SKM-1 treated with dmso at 0.1 percent for 144 hours (cell line): ENCODE data around the gene SPAG9.

Source experiments
- DNase-seq: peaks from one replicate; lab custom pipeline; 2025; ENCODE audit not compliant: unreplicated experiment; lab: John Stamatoyannopoulos, UW

Gene SPAG9

DNA sequence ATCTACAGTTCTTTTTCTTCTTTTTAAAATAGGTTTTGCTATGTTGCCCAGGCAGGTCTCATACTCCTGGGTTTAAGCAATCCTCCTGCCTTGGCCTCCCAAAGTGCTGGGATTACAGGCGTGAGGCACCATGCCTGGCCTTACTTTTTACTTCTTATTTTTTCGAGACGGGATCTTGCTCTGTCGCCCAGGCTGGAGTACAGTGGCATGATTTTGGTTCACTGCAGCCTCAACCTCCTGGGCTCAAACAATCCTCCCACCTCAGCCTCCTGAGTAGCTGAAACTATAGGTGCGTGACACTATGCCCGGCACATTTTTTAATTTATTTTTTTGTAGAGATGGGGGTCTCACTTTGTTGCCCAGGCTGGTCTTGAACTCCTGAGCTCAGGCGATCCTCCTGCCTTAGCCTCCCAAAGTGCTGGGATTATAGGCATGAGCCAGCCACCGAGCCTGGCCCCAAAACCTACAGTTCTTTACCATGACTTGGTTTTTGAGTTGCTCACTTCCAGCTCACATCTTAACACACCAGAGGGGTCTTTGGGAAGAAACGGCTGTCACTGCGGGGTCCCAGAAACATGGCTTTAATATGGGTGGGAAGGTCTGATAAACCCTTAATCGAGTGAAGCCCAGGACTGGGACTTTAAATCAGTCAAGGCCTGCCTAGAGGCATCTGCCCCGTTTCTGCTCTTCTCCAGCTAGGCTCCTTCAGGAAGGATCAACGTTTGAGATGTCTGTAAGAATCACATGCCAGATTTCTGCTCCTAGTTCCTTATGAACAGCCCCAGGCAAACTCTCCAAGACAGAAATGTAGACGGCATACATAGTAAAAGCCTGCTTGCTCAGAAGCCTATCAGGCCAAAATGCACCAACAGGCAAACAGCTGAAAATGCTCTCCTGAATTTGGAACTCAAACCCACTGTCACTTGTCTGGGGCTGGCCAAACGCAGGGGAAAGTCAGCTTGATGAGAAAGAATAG lies 162.8 kb downstream of the SPAG9 start:
- DNase-seq: no peak

DNA sequence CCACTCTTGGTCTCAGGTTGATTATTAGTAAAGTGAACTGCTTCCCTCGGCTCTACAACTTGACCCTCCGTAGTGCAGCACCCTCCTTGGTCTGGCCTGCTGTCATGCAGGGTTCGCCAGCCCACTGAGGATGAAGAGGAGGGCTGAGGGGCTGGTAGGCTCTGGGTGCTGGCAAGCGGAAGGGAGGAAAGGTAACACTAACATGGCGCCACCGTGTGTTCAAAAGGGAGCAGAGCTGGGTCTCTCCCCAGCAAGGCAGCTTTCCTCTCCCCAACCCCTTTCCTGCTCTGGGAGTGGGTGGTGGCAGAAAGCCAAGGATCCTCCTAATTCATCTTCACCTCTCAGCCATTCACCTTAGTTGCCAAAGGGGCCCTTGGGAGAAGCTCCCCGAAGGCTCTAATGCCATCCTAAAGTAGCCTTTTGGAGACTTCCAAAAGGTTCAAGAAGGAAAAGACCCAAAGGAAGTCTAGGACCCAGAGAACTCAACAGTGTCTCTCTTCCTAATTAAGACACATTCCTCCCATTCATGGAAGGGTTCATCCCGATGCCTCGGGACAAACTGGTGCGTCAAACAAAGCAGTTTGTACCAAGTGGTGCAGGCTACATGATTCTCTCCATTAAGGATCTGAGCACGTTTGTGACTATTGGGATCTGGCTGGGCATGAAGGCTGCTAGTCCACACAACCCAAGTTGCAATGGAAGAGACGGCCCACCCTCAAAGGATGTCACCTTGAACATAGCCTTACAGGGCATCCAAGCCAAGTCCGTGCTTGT lies 163.7 kb downstream of the SPAG9 start:
- DNase-seq: peak; percentile 64

DNA sequence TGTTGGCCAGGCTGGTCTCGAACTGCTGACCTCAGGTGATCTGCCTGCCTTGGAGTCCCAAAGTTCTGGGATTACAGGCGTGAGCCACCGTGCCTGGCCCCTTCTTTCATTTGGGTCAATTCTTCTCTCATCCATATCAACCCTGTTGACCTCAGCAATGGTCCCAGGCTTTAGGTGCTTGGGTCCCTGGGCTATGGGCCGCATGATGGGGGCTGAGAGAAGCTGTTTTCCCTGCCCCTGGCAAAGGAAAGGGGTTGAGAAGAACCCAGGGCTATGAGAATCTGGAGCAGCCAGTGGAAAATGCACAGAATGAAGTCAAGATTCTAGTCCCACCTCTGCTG lies 164.3 kb downstream of the SPAG9 start:
- DNase-seq: no peak

DNA sequence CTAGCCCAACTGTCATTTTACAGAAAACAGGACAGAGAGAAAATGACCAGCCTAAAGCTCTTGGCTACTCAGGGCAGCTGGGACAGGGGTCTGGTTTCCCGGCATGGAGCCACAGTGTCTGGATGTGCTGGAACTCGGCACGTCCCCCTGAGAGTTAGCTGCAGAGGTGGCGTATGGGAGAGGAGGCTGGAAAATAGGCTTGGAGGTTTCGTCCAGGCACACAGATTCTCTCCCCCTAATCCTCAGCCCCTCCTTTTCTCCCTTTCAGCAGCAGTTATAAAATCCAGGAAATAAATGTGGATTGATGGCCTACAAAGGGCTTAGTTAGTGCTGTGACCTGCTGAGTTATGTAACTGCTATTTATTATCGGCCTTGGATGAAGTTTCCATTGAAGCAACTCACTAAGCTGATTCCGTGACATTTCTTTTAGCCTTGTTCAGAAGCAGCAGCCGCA lies 165.0 kb downstream of the SPAG9 start:
- no peak for DNase-seq

DNA sequence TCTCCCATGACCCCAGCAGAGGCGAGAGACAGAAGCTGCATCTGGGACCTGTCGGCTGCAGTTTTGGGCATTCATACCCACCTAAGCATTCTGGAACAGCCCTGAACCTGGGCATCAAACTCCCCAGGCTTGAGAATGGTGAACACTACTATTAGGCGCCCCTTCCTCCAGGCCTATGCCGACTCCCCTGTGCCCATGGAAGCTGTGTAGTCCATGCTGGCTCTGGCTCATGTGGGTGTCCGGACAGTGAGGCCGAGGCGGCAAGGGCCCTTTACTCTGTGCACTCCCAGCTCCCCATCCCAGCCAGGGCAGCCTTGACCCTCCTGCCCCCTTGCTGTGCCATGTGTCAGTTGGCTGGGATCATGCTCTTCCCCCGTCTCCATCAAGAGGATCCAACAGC lies 165.5 kb downstream of the SPAG9 start:
- DNase-seq: no peak

DNA sequence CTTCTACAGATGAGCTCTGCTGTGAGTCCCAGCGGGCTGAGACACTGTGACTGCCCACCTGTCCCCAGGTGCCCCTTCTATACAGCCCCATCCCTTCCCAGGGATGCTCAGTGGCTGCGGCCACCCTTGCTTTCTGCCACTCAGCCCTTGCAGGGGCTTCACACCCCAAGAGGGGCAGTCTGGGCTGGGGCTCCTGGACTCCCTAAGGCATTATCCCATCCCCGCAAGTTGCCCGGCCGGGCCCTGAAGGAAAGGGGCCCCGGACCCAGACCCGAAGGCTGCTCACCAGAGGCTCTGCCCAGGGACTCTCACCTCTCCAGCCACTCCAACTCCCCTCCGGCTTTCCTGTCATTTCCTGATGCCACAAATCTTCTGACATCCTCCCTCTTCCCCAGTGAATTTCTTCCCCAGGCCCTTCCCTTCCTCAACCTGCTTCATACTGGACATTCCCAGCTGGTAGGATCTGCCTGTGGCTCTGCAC lies 166.0 kb downstream of the SPAG9 start:
- no peak for DNase-seq

DNA sequence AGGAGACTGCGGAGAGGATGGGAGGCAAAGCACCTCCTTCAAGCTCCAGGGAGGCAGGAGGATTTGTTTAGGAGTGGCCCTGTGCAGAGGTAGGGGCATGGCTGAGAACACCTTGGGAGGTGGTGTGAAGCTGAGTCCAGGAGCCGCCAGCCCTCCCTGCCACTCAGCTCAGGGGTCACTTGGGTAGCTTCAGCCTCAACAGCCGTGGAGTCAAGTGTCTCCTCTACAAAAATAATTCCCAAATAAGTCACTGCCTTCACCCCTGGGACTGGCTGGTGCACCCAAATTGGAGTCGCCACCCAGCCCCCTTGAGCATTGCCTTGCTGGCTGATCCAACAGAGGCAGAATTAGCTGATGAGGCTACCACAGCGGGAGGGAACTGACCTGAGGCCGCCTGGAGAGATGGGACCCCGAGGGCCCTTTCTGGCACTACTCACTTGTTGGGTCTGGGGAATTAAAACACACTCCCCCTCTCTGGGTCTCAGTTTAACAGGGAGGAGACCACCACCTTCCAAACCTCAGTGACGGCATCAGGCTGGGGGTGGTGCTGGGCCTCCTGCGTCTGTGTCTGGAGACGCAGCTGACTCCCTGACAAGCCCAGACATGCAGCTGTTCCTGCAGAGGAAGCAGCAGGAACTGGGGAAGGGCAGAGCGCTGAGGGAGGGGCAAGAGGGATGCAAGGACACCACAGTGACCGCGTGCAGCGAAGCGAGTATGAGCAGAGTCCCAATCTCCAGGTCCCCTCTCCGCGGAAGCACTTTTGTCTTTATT lies 166.7 kb downstream of the SPAG9 start:
- no peak for DNase-seq

DNA sequence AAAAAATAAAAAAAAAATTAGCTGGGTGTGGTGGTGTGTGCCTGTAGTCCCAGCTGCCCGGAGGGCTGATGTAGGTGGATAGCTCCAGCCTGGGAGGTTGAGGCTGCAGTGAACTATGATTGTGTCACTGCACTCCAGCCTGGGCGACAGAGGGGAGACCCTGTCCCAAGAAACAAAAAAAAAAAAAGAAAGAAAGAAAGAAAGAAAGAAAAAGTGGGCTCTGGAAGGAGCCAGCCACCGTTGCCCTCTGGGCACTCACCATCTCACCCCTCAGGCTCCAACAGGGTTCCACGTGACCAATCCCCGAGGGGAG lies 167.2 kb downstream of the SPAG9 start:
- DNase-seq: no peak

DNA sequence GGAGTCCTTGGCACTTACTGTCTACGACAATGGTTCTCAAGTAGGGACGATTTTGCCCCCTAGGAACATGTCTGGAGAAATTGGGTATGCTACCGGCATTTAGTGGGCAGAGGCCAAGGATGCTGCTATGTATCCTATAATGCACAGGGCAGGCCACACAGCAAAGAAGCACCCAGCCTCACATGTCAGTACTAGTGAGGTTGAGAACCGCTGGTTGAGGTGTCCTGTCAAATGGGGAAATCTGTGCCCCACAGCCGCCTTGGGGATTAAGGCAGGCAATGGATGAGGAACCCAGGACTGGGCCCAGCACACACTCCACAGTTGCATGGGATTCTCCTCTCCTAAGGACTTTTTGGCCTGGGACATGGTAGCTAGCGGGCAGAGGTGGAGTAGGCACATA lies 167.8 kb downstream of the SPAG9 start:
- DNase-seq: no peak

DNA sequence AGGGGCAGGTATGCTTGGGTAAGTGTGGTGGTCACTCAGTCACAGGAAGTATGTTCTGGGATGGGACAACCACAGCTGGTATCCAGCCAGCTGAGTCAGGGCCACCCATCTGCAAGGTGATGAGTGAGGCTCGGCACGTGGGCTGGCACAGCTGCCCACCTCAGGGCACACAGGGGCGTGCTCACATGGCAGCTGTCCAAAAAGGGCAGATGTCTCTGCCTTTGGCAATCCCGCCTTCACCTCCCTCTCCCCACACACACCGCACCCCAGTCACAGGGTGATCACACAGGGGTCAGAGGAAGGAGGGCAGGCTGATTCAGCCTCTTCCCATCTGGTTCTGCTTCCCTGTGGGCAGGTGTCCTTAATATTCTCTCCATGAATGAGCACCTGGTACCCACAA lies 168.7 kb downstream of the SPAG9 start:
- DNase-seq: no peak

DNA sequence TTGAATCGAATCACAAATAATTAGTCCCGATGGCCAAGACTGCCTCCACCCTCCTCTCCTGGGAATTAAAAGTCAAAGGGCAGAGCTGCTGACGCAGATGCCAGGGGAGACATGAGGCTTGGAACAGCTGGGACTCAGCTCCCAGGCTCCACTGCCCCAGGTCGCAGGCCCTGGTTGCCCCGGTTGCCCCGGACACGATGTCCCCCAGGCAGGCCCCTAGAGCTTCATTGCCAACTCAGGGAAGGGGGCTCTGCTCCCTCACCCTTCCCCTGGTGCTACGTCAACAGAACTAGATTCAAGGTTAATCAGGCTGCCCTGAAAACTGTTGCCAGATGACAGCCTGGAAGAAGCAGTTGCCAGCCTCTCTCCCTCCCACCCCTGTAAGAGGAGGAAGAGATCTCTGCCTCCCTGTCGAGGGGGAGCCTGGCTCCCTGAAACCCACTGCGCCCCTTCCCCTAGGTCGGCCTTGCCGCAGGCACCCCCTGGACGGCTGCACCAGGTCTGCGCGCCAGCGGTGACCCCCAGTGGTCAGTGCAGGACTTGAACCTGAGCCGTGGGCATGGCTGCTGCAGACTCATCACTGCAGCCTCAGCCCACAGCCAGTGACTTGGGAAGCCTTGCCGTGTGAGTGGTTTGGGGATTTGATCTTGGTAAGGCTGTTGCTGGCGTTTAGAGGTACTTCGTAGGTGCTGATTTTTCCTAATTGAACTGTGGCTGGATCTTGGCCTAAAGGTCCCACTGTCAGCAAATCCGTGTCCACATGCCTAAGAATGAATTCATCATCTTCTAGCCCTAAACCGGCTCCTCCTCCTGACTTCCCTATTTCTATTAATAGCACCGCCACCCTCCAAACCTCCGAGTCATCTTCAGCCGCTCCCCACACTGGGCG lies 170.4 kb downstream of the SPAG9 start:
- peak; percentile 93 for DNase-seq

DNA sequence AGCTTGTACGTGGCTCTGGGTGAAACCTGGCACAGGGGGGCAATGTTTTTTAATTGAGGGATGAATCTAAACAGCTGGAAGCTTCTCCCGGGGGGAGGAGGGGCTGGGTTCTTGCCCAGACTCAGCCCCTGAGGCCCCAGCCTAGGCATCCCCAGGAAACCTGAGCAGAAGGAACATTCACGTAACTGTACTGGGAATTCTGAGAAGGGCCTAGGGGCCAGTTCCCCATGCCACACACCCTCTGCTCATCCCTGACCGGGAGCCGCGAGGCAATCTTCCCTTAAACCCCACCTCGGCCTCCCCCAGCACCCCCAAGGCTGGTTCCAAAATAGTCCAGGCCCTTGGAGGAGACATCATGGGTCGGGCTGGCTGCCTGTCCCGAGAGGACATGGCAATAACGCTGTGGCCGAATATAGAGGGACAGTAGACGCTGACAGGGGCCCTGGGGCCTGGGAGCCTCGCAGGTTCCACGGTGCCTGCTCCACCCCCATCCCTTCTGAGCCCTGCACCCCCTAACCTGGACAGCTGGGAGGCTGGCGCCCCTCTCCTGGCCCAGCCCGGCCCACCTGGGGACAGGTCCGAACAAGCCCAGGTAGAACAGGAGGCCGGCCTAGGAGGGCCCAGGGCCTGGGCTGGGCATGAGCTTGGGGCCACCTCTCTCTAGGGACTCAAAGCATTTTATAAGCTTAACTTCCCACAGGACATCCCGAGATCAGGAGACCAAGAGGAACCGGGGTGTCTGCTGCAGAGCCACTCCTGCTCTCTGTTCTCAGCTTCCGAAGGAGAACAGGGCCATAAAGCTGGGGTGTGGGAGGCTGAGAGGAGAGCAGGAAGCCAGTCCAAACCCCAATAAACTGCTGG lies 171.3 kb downstream of the SPAG9 start:
- no peak for DNase-seq

DNA sequence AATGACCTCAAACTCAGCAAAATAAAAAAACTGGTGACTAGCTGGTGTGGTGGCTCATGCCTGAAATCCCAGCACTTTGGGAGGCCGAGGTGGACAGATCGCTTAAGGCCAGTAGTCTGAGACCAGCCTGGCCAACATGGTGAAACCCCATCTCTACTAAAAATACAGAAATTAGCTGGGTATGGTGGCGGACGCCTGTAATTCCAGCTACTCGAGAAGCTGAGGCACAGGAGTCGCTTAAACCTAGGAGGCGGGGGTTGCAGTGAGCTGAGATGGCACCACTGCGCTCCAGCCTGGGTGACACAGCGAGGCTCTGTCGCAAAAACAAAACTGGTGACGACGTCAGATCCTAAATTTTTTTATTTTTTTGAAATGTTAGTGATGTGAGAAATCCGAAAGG lies 172.0 kb downstream of the SPAG9 start:
- DNase-seq: no peak

DNA sequence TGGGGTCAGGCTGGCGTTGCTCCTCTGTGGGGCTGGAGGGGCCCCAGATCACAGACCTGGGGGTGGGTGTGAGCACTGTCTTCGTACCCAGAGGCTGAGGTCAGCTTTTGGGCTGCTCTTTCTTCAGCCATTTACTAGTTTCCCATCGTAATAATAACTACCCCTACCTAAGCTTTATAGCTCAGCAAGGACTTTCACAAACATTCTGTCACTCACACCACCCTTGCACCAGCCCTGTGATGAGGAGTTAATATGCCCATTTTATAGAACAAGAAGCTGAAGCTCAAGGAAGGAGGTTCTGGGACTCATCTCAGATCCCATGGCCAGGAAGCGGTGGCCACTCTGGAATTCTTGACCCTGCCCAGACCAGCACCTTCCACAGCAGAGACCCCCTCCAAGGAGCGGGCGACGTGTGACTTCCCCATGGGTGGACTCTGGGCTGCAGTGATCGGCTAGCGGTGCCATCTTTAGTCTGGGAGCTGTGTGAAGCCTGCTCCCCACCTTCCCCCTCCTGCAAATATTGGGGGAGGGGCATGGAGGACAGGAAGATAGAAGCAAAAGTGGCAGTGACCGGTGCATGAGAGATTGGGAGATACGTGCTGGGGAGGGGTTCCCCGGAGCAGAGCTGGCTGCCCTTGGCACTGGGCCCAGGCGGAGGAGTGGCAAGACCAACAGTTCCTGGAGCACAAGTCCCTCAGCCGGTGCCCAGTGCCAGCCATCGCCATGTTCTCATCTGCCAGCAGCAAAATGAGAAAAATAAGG lies 172.7 kb downstream of the SPAG9 start:
- no peak for DNase-seq

DNA sequence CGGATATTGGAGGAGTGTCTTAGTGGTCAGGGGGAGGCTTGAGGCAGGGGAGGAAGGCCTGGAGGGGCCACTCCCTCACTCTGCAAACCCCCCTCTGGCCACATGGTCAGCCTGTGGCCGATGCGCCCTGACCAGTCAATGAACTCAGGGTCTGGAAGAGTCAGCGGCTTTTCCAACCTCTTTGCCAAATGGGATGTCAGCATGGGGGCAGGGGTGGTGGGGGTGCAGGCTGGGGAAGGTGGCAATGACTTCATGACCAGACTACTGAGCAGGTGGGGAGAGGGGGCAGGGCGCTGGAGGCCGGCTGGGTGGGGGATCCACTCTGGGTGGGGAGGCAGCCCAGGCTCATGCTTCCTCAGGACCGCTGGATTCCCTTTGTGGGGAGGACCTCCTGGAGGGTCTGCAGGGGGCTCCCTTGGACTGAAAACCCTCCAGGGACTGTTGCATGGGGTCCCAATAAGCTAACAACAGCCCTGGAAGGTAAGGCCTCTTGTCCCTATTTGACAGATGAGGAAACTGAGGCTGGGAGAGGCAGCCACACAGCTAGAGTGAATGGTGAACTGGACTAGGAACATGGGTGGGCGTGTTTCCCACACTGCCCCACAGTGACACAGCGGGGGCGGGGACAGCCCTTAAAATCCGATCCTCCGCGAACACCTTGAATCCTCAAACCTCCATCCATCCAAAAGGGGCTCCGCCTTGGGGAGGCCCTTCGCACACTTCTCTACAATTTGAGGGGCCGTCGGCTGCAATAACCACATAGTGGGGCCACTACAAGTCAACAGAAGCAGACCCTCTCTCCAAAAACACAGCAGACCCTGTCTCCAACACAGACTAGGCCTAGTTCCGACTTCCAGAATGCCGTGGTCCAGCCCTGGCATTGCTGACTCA lies 173.5 kb downstream of the SPAG9 start:
- no peak for DNase-seq

DNA sequence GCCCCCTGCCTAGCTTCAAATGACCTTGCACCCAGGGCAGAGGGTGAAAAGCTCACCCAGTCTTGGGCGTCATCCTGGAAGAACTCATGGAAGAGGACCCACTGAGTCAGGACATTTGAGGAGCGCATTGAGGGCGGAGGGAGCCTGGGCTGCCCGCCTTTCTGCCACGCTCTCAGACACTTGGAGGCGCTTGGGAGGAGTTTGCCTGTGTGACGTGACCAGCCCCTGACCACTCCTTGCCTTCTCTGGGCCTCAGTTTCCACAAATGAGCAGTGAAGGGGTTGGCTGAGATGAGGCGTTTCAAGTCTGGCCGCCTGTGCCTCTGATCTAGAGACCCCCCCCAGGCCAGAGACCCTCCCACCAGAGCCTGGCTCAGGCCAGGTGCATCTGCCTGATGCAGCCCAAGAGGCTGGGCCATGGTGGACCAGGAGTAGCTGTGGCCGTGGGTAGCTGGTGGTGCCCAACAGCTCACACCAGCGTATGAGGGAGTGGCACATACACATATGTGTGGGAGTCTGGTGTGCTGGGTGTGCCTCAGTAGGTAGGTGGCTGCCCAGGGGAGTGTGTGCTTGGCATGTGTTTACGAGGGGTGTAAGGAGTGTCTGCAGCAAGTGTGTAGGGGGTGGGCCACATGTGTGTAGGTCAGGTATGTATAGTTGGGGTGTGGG lies 174.3 kb downstream of the SPAG9 start:
- DNase-seq: no peak

DNA sequence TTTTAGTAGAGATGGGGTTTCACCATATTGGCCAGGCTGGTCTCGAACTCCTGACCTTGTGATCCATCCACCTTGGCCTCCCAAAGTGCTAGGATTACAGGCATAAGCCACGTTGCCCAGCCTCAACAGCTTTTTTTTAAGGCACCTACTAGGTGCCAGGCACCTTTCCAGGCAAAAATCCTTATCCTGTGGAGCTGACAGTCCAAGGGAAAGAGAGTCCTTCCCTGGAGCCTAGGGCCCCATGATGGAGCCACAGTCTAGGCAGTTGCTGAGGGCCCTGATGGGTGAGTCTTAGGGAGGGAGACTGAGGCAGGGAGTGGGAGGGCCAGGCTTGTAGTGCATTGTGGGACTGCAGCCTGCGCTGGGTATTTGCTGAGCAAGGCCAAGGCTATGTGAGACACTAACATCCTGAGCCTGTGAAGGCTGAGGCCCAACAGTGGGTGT lies 174.9 kb downstream of the SPAG9 start:
- no peak for DNase-seq
